GM19468 (cell line): ENCODE data around the gene ATP5F1A.
"Not testable (repeated sequence)": the region's sequence is repeated elsewhere in the genome, so short reads cannot be mapped to it uniquely, and the experiment has no call there.

ENCODE experiments used
- ATAC-seq: cut with Tn5 transposase; IDR thresholded peaks from one replicate; pipeline ENCODE4 v1.9.1; 2021; ENCODE audit warnings: mild to moderate bottlenecking, moderate library complexity, moderate number of reproducible peaks; ENCODE audit not compliant: unreplicated experiment; ENCODE audit errors: extremely low read depth

ATP5F1A gene

GRCh38 chr18:46097801-46098615, at the start of gene ATP5F1A:
Gene ATP5F1A, minus strand, starts transcription at chr18:46098296. Its CDS starts 65 bp downstream, at chr18:46098231.
- peak; percentile 61 for ATAC-seq

GRCh38 chr18:46141199-46141598, 43.1 kb upstream of the ATP5F1A start:
- ATAC-seq: no peak

- ATAC-seq: no peak
Measured at GRCh38 chr18:46140173-46140572, 42.1 kb upstream of the ATP5F1A start.

GRCh38 chr18:46134920-46135675, 37.0 kb upstream of the ATP5F1A start:
- no peak for ATAC-seq

GRCh38 chr18:46133534-46133933, 35.4 kb upstream of the ATP5F1A start:
- no peak for ATAC-seq

GRCh38 chr18:46130549-46130948, 32.5 kb upstream of the ATP5F1A start:
- ATAC-seq: not testable (repeated sequence)

- no peak for ATAC-seq
Measured at GRCh38 chr18:46130061-46130460, 32.0 kb upstream of the ATP5F1A start.

GRCh38 chr18:46126625-46127024, 28.5 kb upstream of the ATP5F1A start:
- not testable (repeated sequence) for ATAC-seq

- no peak for ATAC-seq
Measured at GRCh38 chr18:46113751-46114150, 15.7 kb upstream of the ATP5F1A start.

- ATAC-seq: no peak
Measured at GRCh38 chr18:46110406-46110805, 12.3 kb upstream of the ATP5F1A start.

- no peak for ATAC-seq
Measured at GRCh38 chr18:46109386-46109785, 11.3 kb upstream of the ATP5F1A start.

GRCh38 chr18:46104128-46104911, 6.2 kb upstream of the ATP5F1A start, which contains the start of gene HAUS1:
Gene HAUS1, plus strand, starts transcription at chr18:46104385. Its CDS starts 27 bp downstream, at chr18:46104412.
- ATAC-seq: peak; percentile 60

- no peak for ATAC-seq
Measured at GRCh38 chr18:46099463-46099862, 1.4 kb upstream of the ATP5F1A start.

- ATAC-seq: no peak
Measured at GRCh38 chr18:46098616-46098933, 479 bp upstream of the ATP5F1A start.

- peak; percentile 9 for ATAC-seq
Measured at GRCh38 chr18:46097431-46097800, 680 bp downstream of the ATP5F1A start.

GRCh38 chr18:46096651-46097300, 1.3 kb downstream of the ATP5F1A start:
- no peak for ATAC-seq

GRCh38 chr18:46095532-46095931, 2.6 kb downstream of the ATP5F1A start:
- no peak for ATAC-seq

GRCh38 chr18:46088501-46088900, 9.6 kb downstream of the ATP5F1A start:
- ATAC-seq: not testable (repeated sequence)

- no peak for ATAC-seq
Measured at GRCh38 chr18:46084431-46084830, 13.7 kb downstream of the ATP5F1A start.

- no peak for ATAC-seq
Measured at GRCh38 chr18:46080156-46080555, 17.9 kb downstream of the ATP5F1A start.
